Measurements from ENCODE around the gene TYK2. TPM values are rescaled to one million over a fixed set of nuclear protein-coding genes. Genes with fewer than 3 reads are reported as not detected.

The TYK2 gene
- total RNA-seq, 4 donors from 2014 or later = 59.2 to 94.4 (median 75.9) TPM

DNA sequence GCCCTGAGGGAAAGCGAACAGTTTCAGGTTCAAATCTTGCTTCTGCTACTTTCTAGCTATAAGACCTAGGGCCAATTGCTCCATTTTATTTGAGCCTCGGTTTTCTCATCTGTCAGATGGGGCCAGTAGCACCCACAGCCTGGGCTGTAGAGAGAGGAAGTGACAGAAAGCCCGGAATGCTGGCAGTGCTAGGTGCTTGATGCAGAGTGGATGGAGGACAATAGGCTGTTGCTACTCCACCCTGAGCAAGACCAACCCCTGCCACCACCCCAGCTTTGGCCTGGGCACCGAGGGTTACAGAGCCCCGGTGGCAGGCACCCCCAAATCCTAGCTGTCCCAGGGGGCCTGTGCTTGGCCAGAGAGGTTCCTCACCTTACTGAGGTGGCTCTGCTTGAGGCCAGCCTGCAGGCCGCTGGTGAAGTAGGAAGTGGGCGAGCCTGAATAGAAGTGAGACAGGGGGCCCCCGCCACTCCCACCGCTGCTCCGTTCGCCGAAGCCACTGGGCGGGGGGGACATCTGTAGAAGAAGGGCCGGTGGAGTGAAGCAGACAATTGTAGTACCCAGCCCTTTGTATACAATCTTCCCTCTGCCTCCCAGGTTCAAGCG, 62.4 kb downstream of the TYK2 start:
- TF ChIP-seq, protein P1, sequence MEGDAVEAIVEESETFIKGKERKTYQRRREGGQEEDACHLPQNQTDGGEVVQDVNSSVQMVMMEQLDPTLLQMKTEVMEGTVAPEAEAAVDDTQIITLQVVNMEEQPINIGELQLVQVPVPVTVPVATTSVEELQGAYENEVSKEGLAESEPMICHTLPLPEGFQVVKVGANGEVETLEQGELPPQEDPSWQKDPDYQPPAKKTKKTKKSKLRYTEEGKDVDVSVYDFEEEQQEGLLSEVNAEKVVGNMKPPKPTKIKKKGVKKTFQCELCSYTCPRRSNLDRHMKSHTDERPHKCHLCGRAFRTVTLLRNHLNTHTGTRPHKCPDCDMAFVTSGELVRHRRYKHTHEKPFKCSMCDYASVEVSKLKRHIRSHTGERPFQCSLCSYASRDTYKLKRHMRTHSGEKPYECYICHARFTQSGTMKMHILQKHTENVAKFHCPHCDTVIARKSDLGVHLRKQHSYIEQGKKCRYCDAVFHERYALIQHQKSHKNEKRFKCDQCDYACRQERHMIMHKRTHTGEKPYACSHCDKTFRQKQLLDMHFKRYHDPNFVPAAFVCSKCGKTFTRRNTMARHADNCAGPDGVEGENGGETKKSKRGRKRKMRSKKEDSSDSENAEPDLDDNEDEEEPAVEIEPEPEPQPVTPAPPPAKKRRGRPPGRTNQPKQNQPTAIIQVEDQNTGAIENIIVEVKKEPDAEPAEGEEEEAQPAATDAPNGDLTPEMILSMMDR (IDR thresholded peaks at IDR 0.05; ENCODE audit: low read depth) = no peak

DNA sequence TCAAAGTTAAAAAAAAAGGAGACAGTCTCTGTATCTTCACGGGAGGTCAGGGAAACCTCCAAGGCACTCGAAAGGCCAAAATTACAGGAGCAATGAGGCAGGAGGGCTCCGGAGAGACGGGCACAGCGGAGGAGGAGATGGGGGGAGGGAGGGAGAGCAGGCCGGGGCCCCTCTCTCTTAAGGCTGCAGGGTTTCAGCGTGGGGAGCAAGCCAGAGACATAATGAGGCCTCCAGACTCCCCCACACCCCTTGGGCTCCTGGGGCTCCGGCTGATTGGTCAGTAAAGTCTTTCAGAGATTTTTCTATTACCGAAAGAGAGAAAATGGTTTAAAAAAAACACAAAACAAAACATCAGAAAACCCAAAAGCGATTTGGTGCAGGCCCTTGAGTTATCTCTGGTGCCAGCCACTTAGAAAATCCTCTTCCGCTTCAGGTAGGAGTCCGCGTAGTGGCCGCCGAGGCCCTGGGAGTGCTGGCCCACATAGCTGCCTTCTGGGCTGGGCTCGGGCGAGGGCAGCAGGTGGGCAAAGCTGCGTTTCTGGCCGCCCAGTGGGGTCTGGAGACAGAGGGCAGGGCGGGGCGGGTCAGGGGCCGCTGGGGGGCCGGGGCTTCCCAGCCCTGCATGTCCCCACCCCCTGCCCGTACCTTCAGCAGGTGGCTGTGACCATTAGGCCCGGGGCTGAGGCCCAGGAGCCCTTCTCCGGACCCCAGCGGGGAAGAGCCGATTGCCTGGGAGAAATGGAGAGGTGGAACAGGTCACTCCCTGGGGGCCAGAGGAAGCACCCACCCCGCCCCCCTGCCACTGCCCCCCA, 63.1 kb downstream of the TYK2 start:
- TF ChIP-seq, protein P1 (IDR thresholded peaks at IDR 0.05; ENCODE audit: low read depth) = no peak

DNA sequence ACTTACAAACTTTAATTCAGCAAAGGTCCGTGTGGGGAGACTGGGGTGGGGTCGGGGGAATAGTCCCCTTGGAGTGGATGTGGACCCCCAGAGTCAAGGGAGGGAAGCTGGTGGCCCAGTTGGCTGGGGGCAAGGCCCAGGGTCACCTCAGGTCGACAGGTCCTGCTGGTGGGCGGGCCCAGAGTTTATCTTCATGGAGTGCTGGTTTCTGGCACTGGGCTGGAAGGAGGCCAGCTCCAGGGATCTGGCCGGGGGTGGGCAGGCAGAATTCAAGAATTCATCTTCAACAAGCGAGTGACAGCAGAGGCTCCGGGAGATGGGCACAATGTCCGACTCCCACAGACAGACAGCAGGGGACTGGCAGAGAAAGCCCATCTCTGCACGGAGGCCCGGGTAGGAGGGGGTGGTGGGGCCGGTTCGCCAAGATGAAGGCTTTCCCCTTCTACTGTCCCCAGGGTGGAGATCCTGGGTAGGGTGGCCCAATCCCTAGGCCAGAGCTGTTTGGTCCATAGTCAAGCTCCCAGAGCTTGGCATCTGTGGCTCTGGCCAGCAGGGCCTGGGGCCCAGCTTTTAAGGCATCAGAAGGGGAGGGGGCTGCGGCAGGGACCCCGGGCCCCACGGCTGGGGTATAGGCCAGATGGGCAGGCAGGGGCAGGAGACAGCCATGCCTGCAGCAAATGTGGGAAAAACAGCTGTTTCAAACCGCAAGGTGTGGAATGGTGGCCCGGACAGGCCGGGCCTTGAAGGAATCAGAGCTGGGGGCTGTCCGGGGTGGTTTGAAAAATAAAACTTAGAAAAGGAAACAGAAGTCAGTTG, 63.9 kb downstream of the TYK2 start:
- TF ChIP-seq, protein P1 (IDR thresholded peaks at IDR 0.05; ENCODE audit: low read depth) = no peak

DNA sequence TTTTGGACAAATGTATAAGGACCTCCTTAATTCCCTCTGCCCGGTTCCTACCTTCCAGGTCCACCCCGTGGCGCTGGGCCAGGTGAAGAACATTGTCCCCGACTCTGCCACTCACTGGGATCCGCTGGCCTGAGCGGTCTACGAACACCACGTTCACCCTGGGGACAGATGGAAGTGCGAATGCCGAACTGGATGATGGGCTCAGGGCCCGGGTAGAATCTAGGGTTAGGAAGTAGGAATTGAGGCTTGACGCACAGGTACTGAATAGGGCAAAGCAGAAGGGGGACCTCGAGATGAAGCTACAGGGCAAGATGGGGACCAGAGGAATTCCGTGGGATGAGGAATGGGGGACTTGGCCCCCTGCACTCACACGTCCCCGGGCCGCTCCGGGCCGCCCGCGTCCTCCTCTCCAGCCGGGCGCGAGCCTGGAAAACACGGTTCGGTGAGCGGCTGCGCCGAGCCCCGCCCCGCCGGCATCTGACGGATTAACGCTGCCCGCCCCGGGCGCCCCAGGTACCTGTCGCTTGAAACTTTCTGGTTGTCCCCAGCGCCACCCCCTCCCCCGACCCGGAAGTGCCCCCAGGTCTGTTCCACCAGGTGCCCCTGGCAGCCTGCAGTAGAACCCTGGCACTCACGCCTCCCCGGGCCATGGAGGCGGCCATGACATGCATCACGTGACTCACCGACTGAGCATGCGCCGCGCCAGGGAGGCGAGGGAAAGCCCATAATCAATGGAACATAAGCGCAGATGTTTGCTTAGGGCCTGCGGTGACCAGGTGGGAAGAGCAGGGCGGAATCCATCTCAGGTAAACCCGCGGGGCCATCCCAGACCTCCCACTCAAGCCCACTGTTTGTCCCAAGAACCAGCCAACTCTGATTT, 64.8 kb downstream of the TYK2 start, which contains the start of gene FDX2:
FDX2 (minus strand) TSS at position 681 of the 880 bp plus-strand sequence; CDS start at position 662, 19 bp downstream.
- TF ChIP-seq, protein P1 (IDR thresholded peaks at IDR 0.05; ENCODE audit: low read depth) = no peak

DNA sequence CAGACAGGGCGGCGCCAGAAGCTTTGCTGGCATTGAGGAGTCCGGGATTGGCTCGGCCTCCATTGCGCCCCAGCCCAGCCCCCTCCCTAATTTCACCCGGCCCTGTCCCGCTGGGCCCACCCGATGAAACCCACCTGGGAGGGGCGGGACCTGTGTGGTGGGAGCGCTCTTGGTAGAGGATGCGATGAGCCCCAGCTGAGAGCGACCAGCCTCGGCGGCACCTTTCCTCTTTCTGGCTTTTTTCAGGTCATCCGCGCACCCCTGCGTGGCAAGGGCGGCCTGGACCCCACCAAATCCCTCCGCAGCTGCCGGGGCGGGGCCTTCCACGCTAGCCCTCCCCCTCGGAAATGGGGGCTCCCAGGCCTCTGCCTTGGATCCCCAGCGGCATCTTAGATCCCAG, 70.9 kb downstream of the TYK2 start, which contains the start of gene ZGLP1:
ZGLP1 (minus strand) TSS at position 393 of the 400 bp plus-strand sequence.
- TF ChIP-seq, protein P1 (IDR thresholded peaks at IDR 0.05; ENCODE audit: low read depth) = no peak

DNA sequence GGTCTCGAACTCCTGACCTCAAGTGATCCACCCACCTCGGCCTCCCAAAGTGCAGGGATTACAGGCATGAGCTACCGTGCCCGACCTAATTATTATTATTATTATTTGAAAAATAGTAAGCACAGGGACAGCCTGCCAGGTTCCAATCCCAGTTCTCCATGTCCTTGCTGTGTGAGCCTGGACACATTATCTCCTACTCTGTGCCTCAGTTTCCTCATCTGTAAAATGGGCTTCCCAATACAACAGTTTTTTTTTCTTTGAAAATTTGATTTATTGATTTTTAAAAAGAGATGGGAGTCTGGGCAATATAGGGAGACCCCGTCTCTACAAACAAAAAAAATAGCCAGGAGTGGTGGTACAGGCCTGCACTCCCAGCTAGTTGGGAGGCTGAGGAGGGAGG, 74.0 kb downstream of the TYK2 start:
- TF ChIP-seq, protein P1 (IDR thresholded peaks at IDR 0.05; ENCODE audit: low read depth) = no peak

All from subcutaneous adipose tissue (tissue), 4 donors.